Bronchial epithelial cell (primary cell): ENCODE measurements around the gene UQCRQ. TPM values are rescaled to one million over a fixed set of nuclear protein-coding genes. Genes with fewer than 3 reads are reported as not detected.

ENCODE experiments used
- DNase-seq: peaks from one replicate; pipeline ENCODE4 v3.0.0-alpha.2; 2010; ENCODE audit warnings: low read depth
- FAIRE-seq: peaks from 2 replicates; lab custom pipeline; 2011; peaks lifted over from hg19 to GRCh38; lab: Jason Lieb, UNC
- H3K27me3 ChIP-seq: 2 replicates; pipeline ENCODE4 v1.5.1; 2011; ENCODE audit warnings: low read length; ENCODE audit not compliant: control insufficient read depth, insufficient read depth
- H3K36me3 ChIP-seq: 2 replicates; pipeline ENCODE4 v1.5.1; 2011; ENCODE audit warnings: low read length; ENCODE audit not compliant: control insufficient read depth, insufficient read depth
- H3K4me3 ChIP-seq: 2 replicates; pipeline ENCODE4 v1.5.1; 2011; ENCODE audit warnings: mild to moderate bottlenecking, low read depth, low read length, control low read depth
- CTCF ChIP-seq: IDR thresholded peaks from 2 replicates; pipeline ENCODE4 v1.5.1; 2011; ENCODE audit warnings: mild to moderate bottlenecking, moderate library complexity, low read length, control low read depth, inconsistent platforms; ENCODE audit not compliant: insufficient read depth, severe bottlenecking
- total RNA-seq: library from RNA; depleted of rRNA; stranded (reverse); fragments of >200 nt; gene quantifications from 2 replicates; pipeline ENCODE4 v1.2.1, GENCODE V29; 2014

UQCRQ gene
- total RNA-seq, 1 donor from 2014 or later, result 78.2 TPM

DNA sequence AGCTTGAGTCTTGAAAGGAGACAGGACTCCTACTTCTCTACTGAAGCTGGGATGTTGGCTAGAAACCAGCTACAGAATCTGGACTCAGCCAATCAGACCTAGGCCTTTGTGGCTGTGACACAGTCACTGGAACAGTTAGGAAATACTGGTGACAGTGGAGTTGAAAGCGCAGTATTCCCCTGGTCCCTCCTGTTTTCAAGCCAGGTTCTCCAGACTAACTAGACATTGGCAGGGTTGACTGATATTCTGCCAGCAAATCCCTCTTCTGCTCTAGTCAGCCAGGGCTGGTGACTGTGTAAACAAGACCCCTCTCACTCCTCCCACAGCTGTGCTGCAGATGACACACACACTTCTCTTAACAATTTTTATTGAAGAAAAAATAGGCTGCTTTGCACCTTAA lies 44.7 kb upstream of the UQCRQ start:
- Histone ChIP-seq H3K27me3 (no peaks in the 10 kb centered on the region), H3K36me3 (no peaks in the 10 kb centered on the region), H3K4me3 (no peak overlapping the region)
- FAIRE-seq (no peak), DNase-seq (no peak)
- TF ChIP-seq CTCF, result no peak

GRCh38 chr5:132822650-132823480 lies 43.6 kb upstream of the UQCRQ start:
- Histone ChIP-seq H3K36me3 (no peaks in the 10 kb centered on the region), H3K27me3 (no peaks in the 10 kb centered on the region), H3K4me3 (peak overlapping the region; percentile 31)
- DNase-seq (peak; percentile 27), FAIRE-seq (no peak)
- TF ChIP-seq CTCF, result no peak

DNA sequence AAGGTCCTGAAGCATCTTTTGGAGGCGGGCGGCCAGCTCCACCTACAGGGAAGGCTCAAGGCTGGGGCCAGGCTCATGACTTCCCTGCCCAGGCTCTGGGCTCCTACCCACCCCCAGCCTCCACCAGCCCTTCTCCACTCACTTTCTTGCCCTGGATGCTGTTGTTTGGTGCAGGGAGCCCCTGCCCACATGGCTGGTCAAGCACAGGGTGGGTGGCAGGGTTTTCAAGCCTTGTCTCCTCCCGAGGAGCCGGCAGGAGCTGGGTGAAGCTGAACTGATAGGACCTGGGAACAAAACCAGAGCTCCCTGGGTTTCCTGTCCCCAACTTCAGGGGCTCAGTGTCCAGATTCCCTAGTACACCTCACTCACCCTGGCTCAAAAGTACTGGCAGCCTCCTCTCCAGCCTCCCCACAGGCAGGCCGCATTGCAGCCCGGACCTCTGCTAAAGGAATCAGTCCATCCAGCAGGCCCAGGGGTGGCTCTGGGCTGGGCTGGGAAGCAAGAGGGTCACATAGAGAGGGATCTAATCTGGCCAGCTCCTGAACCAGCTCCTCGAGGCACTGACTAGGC lies 42.9 kb upstream of the UQCRQ start:
- H3K36me3 ChIP-seq, result no peaks in the 10 kb centered on the region
- FAIRE-seq (no peak), DNase-seq (no peak)
- H3K27me3 ChIP-seq, result no peaks in the 10 kb centered on the region
- TF ChIP-seq CTCF, result peak; percentile 2
- H3K4me3 ChIP-seq, result peak overlapping the region; percentile 31

DNA sequence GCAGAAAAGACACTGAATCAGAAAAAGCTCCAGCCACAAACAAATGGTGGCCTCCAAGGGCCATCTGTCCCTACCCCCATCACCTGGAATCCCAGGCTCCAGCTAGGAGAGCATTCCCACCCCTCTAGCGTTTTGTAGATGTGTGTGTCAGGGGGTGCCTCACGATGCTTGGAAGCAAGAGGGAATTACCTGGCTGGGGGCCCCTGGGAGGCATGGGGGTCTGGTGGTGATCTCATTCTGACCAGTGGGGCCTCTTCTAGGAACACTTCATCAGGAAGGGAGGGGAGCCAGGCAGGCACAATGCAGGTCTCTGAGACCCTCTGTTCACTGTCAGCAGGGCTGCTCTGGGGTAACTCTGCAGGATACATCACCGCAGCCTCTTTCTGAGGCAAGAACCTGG lies 42.0 kb upstream of the UQCRQ start:
- no peak overlapping the region for H3K4me3 ChIP-seq
- H3K27me3 ChIP-seq, result no peaks in the 10 kb centered on the region
- FAIRE-seq (no peak), DNase-seq (no peak)
- no peaks in the 10 kb centered on the region for H3K36me3 ChIP-seq
- TF ChIP-seq CTCF, result no peak

GRCh38 chr5:132825033-132825833 lies 41.2 kb upstream of the UQCRQ start:
- no peak for TF ChIP-seq CTCF
- FAIRE-seq (no peak), DNase-seq (no peak)
- Histone ChIP-seq H3K4me3 (no peak overlapping the region), H3K36me3 (no peaks in the 10 kb centered on the region), H3K27me3 (no peaks in the 10 kb centered on the region)
